Loucy (cell line): ENCODE data around the gene RALGAPA1.

Experiments used
- H2AFZ ChIP-seq: fragments of 200-600 bp; sonication (generic); 2 replicates; pipeline ENCODE4 v1.6.0; 2016; ENCODE audit warnings: antibody characterized with exemption, mild to moderate bottlenecking, low read length, moderate library complexity
- H3F3A ChIP-seq: fragments of 200-600 bp; 2 replicates; pipeline ENCODE4 v1.6.0; 2016; ENCODE audit warnings: antibody characterized with exemption, low read depth, mild to moderate bottlenecking
- H3K27me3 ChIP-seq: fragments of 200-600 bp; sonication (generic); 2 replicates; pipeline ENCODE4 v1.6.1; 2014; ENCODE audit warnings: low read length, mild to moderate bottlenecking; ENCODE audit not compliant: insufficient read depth, poor library complexity, severe bottlenecking
- H3K36me3 ChIP-seq: fragments of 200-600 bp; sonication (generic); 2 replicates; pipeline ENCODE4 v1.6.1; 2016; ENCODE audit warnings: low read length; ENCODE audit not compliant: insufficient read depth
- H3K4me1 ChIP-seq: fragments of 200-600 bp; sonication (generic); 2 replicates; pipeline ENCODE4 v1.5.1; 2014; ENCODE audit warnings: low read length, mild to moderate bottlenecking; ENCODE audit not compliant: insufficient read depth, poor library complexity, severe bottlenecking
- H3K4me2 ChIP-seq: fragments of 200-600 bp; sonication (generic); 2 replicates; pipeline ENCODE4 v1.6.0; 2014; ENCODE audit warnings: antibody characterized with exemption, low read length, low read depth, mild to moderate bottlenecking; ENCODE audit not compliant: poor library complexity, severe bottlenecking
- H3K4me3 ChIP-seq: fragments of 200-600 bp; sonication (generic); 2 replicates; pipeline ENCODE4 v1.5.1; 2014; ENCODE audit warnings: low read length, mild to moderate bottlenecking, mixed read lengths; ENCODE audit not compliant: poor library complexity, severe bottlenecking
- H3K79me2 ChIP-seq: fragments of 200-600 bp; sonication (generic); 2 replicates; pipeline ENCODE4 v1.6.1; 2014; ENCODE audit warnings: low read length; ENCODE audit not compliant: insufficient read depth
- H3K9ac ChIP-seq: fragments of 200-600 bp; sonication (generic); 2 replicates; pipeline ENCODE4 v1.6.0; 2014; ENCODE audit warnings: mild to moderate bottlenecking, low read depth, low read length, moderate library complexity; ENCODE audit not compliant: poor library complexity, severe bottlenecking
- H3K9me2 ChIP-seq: fragments of 200-600 bp; sonication (generic); replicated peaks from 2 replicates; pipeline ENCODE4 v1.6.1; 2016; ENCODE audit warnings: low read depth, low read length, mixed read lengths
- H3K9me3 ChIP-seq: fragments of 200-600 bp; sonication (generic); 2 replicates; pipeline ENCODE4 v1.6.1; 2014; ENCODE audit warnings: mild to moderate bottlenecking, antibody characterized with exemption, low read length, low read depth; ENCODE audit not compliant: insufficient read depth
- H4K20me1 ChIP-seq: fragments of 200-600 bp; sonication (generic); 2 replicates; pipeline ENCODE4 v1.6.0; 2014; ENCODE audit warnings: antibody characterized with exemption, low read length, mild to moderate bottlenecking; ENCODE audit not compliant: insufficient read depth, poor library complexity, severe bottlenecking
- CTCF ChIP-seq: fragments of 200-600 bp; sonication (generic); conservative IDR thresholded peaks from 2 replicates; pipeline ENCODE4 v1.5.1; 2014; ENCODE audit warnings: mild to moderate bottlenecking, antibody characterized with exemption, low read length
- EZH2phosphoT487 ChIP-seq: fragments of 200-600 bp; IDR thresholded peaks from 2 replicates; pipeline ENCODE4 v1.6.1; 2018; ENCODE audit warnings: antibody characterized with exemption, mild to moderate bottlenecking, moderate library complexity, borderline replicate concordance

RALGAPA1 gene

DNA sequence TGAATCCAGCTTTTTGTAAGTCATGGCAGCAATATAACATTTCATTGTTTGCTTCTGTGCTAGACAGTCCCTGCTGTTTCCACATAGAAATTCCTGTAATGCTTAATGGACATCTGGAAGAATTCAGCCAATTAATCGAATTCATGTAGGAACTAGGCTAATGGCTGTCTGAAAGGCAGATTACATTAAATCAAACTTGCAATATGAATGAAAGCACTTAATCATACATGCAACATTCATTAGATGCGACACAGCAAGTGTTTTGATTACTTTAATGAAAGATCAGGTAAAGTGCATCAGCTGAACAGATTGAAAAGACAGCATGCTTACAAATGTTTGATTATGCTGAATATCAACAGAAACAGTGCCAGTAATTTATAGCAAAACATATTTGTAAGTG is 299.2 kb downstream of the RALGAPA1 start:
- no peak for TF ChIP-seq EZH2phosphoT487
- no peak for TF ChIP-seq CTCF
- H3K9me2 ChIP-seq, result no peaks in the 10 kb centered on the region

GRCh38 chr14:35506927-35507326 is 302.2 kb downstream of the RALGAPA1 start:
- Histone ChIP-seq H3K4me1 (peaks cover 12% of the 10 kb centered on the region), H3K36me3 (no peaks in the 10 kb centered on the region), H4K20me1 (no peaks in the 10 kb centered on the region), H2AFZ (no peak overlapping the region), H3K79me2 (no peaks in the 10 kb centered on the region), H3K4me2 (peak overlapping the region; percentile 34), H3K9ac (no peak overlapping the region), H3K27me3 (no peaks in the 10 kb centered on the region), H3F3A (no peaks in the 10 kb centered on the region), H3K9me2 (no peaks in the 10 kb centered on the region), H3K4me3 (no peak overlapping the region), H3K9me3 (no peaks in the 10 kb centered on the region)
- TF ChIP-seq EZH2phosphoT487 (no peak), CTCF (no peak)

More for the DNA sequence above, 299.2 kb downstream of the RALGAPA1 start:
- H2AFZ ChIP-seq, result no peak overlapping the region
- peaks cover 12% of the 10 kb centered on the region for H3K4me1 ChIP-seq
- H4K20me1 ChIP-seq, result no peaks in the 10 kb centered on the region
- no peaks in the 10 kb centered on the region for H3F3A ChIP-seq
- H3K4me3 ChIP-seq, result no peak overlapping the region
- no peak overlapping the region for H3K4me2 ChIP-seq
- no peaks in the 10 kb centered on the region for H3K79me2 ChIP-seq
- H3K9ac ChIP-seq, result no peak overlapping the region
- no peaks in the 10 kb centered on the region for H3K9me3 ChIP-seq
- H3K27me3 ChIP-seq, result no peaks in the 10 kb centered on the region
- H3K36me3 ChIP-seq, result no peaks in the 10 kb centered on the region

DNA sequence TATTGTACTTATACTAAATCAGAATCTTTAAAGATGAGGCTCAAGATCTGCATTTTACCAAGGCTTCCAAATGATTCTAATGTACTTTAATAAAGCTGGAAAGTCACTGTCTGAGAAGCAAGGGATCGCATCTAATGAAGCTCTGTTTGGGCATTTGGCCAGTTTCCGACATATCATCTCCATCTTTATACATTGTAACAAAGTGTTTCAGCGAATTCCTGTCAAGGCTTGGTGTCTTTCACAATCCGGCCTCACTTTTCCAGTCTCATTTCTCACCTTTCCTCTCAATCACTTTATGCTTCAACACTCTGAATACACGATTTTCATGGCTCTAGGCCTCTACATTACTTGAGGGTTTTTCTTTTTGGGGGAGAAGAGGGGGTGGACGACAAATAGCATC is 302.6 kb downstream of the RALGAPA1 start:
- no peaks in the 10 kb centered on the region for H3K36me3 ChIP-seq
- TF ChIP-seq CTCF (no peak), EZH2phosphoT487 (no peak)
- H3K9me3 ChIP-seq, result no peaks in the 10 kb centered on the region
- H3K4me3 ChIP-seq, result no peak overlapping the region
- H3K9me2 ChIP-seq, result no peaks in the 10 kb centered on the region
- peaks cover 12% of the 10 kb centered on the region for H3K4me1 ChIP-seq
- H3K9ac ChIP-seq, result no peak overlapping the region
- H3K79me2 ChIP-seq, result no peaks in the 10 kb centered on the region
- peak overlapping the region; percentile 34 for H3K4me2 ChIP-seq
- no peak overlapping the region for H2AFZ ChIP-seq
- H3K27me3 ChIP-seq, result no peaks in the 10 kb centered on the region
- H4K20me1 ChIP-seq, result no peaks in the 10 kb centered on the region
- no peaks in the 10 kb centered on the region for H3F3A ChIP-seq
